ENCODE results near the gene ACTN3. TPM values are rescaled to one million over a fixed set of nuclear protein-coding genes. Genes with fewer than 3 reads are reported as not detected.
"Not testable (repeated sequence)": the region's sequence is repeated elsewhere in the genome, so short reads cannot be mapped to it uniquely, and the experiment has no call there.

The ACTN3 gene
- total RNA-seq, 6 experiments from 2014 or later: not detected

DNA sequence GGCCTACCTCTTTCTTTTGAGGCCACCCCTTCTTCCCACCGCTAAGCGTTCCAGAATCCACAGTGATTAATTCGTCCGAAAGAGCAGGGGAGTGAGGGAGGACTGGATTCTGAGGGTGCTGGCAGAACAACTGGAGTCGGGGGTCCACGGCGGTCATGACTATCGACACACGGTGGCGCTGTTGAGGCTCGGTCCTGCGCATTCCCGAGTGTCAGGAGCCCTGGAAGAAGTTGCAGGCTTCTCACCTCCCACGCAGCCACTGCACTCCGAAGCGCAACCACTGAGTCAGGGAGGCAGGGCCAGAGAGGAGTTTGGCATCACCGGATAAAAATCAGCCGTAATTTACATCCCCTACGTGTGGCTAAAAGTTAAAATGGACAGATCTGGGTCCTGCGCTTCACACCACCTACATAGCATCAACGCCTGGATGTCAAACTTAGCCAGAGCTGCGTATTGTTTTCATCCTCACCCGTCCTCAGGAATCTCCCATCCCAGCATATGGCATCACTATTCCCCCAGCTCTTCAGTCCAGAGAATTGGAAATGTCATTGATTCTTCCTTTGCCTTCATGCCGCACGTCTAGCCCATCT, 32.4 kb downstream of the ACTN3 start:
- Histone ChIP-seq H3K27ac (no peak overlapping the region), H3K27me3 (no peaks in the 10 kb centered on the region), H3K9me3 (no peaks in the 10 kb centered on the region), H3K4me1 (peaks cover 0 to 7% (median 0%) of the 10 kb centered on the region in 4 donors), H3K4me3 (no peak overlapping the region), H3K36me3 (no peaks in the 10 kb centered on the region)
- TF ChIP-seq POLR2A (IDR thresholded peaks at IDR 0.05): no peak
- TF ChIP-seq CTCF (IDR thresholded peaks at IDR 0.05): peak; percentile 82 to 88 (median 83)
- peak; percentile 94 to 99 (median 98) for ATAC-seq
- peak; percentile 75 to 81 (median 79) for DNase-seq
- intact Hi-C loops (cut with DNase I): loop anchor here in 1 of 2 donors (5.0 kb wide), 1 partner anchor 98 kb away; the partner anchor contains the start of gene RBM4B
- WGBS (ENCODE audit: insufficient coverage, low coverage, low lambda C conversion rate, missing lambda C conversion rate): 22% methylated on average over 20 of the region's 25 CpGs

- Histone ChIP-seq H3K36me3 (no peaks in the 10 kb centered on the region), H3K9me3 (no peaks in the 10 kb centered on the region), H3K27me3 (no peaks in the 10 kb centered on the region), H3K4me1 (peaks cover 0 to 7% (median 0%) of the 10 kb centered on the region in 4 donors), H3K27ac (no peak overlapping the region), H3K4me3 (no peak overlapping the region)
- intact Hi-C loops (cut with DNase I): loop anchor here in 1 of 2 donors (5.0 kb wide), 1 partner anchor 101 kb away; no protein-coding TSS in a partner anchor
- TF ChIP-seq POLR2A (IDR thresholded peaks at IDR 0.05) (no peak), CTCF (IDR thresholded peaks at IDR 0.05) (no peak)
- ATAC-seq: no peak
- WGBS (ENCODE audit: insufficient coverage, low coverage, low lambda C conversion rate, missing lambda C conversion rate): 89% methylated on average over 4 of the region's 5 CpGs
- no peak for DNase-seq
These were observed 34.1 kb downstream of the ACTN3 start for GRCh38 chr11:66580803-66581202.

GRCh38 chr11:66581261-66581660, 34.6 kb downstream of the ACTN3 start:
- intact Hi-C loops (cut with DNase I): loop anchor here in 1 of 2 donors (5.0 kb wide), 1 partner anchor 101 kb away; no protein-coding TSS in a partner anchor

DNA sequence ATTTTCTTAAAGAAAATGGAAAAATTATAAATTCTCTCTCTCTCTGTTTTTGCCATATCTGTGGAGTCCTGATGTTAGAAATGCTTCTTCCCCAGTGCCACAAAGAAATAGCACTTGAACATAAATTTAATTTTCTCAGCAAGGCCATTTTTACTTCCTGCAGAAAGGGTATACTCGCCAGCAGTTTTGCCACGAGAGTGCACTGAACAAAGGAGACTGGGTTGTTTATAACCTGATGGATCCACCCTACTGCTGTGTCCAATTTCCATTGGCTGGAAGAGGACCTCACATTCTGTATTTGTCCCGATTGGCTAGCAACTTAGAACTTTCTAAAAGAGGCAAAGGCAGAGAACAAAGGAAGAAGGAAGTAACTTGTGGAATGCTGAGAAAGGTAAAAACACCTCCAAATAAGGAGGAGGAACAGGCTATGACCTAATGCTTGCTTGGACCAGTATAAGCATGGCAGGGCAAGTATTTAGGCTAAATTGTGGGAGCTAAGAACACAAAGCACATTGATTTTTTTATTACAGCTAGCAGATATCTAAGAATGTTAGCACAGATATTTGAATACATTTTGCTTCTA, 36.0 kb downstream of the ACTN3 start:
- not testable (repeated sequence) for H3K36me3 ChIP-seq, ATAC-seq, H3K4me1 ChIP-seq, H3K9me3 ChIP-seq, DNase-seq, H3K27me3 ChIP-seq, H3K27ac ChIP-seq, H3K4me3 ChIP-seq
- intact Hi-C loops (cut with DNase I): loop anchor here in 1 of 2 donors (5.0 kb wide), 1 partner anchor 100 kb away; no protein-coding TSS in a partner anchor
- WGBS (ENCODE audit: insufficient coverage, low coverage, low lambda C conversion rate, missing lambda C conversion rate): 76% methylated on average over 3 of the region's 3 CpGs

More at GRCh38 chr11:66581261-66581660, 34.6 kb downstream of the ACTN3 start:
- H3K9me3 ChIP-seq: no peaks in the 10 kb centered on the region
- no peak for ATAC-seq
- no peaks in the 10 kb centered on the region for H3K36me3 ChIP-seq
- no peak for DNase-seq
- no peaks in the 10 kb centered on the region for H3K27me3 ChIP-seq
- no peak for TF ChIP-seq POLR2A (IDR thresholded peaks at IDR 0.05)
- TF ChIP-seq CTCF (IDR thresholded peaks at IDR 0.05): no peak
- no peak overlapping the region for H3K27ac ChIP-seq
- H3K4me3 ChIP-seq: no peak overlapping the region
- WGBS (ENCODE audit: insufficient coverage, low coverage, low lambda C conversion rate, missing lambda C conversion rate): 84% methylated on average over 3 of the region's 3 CpGs
- peaks cover 0 to 7% (median 0%) of the 10 kb centered on the region in 4 donors for H3K4me1 ChIP-seq

DNA sequence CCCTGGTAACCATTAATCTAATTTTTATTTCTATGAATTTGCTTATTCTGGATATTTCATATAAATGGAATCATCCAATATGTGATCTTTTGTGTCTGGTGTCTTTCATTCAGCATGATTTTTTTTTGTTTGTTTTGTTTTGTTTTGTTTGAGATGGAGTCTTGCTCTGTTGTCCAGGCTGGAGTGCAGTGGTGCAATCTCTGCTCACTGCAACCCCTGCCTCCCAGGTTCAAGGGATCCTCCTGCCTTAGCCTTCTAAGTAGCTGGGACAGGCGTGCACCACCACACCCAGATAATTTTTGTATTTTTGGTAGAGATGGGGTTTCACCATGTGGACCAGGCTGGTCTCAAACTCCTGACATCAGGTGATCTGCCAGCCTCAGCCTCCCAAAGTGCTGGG, 38.7 kb downstream of the ACTN3 start:
- H3K36me3 ChIP-seq; intact Hi-C loops (cut with DNase I); H3K4me1 ChIP-seq; H3K27me3 ChIP-seq; ATAC-seq; H3K9me3 ChIP-seq; DNase-seq; H3K27ac ChIP-seq; H3K4me3 ChIP-seq: not testable (repeated sequence)
- WGBS (ENCODE audit: insufficient coverage, low coverage, low lambda C conversion rate, missing lambda C conversion rate): no CpG with 5 or more reads among the region's 1 CpG
